Measurements from ENCODE around the gene NUP93.
"Not testable (repeated sequence)": the region's sequence is repeated elsewhere in the genome, so short reads cannot be mapped to it uniquely, and the experiment has no call there.

NUP93 gene

DNA sequence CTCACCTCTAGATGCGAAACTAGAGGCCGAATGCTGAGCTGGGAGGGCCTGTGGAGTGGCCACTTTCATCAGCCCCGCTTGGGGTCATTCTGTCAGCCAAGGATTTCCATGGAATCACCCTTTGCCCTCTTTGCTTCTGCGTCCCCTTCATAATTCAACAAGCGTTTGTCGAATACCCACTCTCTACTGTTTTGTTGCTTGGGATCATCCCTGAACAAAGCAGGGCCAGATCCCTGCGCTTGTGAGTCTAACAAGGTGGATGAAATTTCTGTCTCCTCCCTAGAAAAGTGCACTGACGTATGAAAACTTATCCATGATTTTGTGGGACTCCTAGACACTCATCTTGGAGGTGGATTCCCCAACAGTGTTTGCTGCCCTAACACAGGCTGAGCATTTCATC is 131.8 kb downstream of the NUP93 start:
- intact Hi-C loops (cut with DNase I) = loop anchor here (10.0 kb wide), 2 partner anchors 183 to 303 kb away; no protein-coding TSS in a partner anchor
- peak in 1 of 10 donors; percentile 20 for DNase-seq

GRCh38 chr16:56862776-56863175 is 132.8 kb downstream of the NUP93 start:
- intact Hi-C loops (cut with DNase I) = loop anchor here (10.0 kb wide), 2 partner anchors 182 to 302 kb away; no protein-coding TSS in a partner anchor
- peak in 1 of 10 donors; percentile 59 for DNase-seq

DNA sequence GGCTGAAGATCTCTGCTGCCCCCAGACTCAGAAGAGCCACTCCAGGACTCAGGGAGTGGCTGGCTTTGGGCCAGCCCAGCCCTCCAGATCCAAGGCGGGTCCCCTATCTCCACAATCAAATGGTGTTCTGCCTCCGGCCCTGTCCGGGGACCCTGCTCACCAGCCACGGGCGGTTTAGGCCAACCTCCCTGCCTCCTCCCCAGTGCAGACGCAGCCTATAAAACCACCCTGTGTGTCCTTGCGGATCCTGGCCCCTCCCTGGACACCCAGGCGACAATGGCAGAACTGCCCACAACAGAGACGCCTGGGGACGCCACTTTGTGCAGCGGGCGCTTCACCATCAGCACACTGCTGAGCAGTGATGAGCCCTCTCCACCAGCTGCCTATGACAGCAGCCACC is 135.0 kb downstream of the NUP93 start, which contains the start of gene SLC12A3:
TSS of gene SLC12A3 (plus strand) at position 248 of the 400 bp plus-strand sequence. CDS start at position 277, 29 bp downstream.
- DNase-seq = no peak
- intact Hi-C loops (cut with DNase I) = loop anchor here (5.0 to 10.0 kb wide), 3 partner anchors 87 to 300 kb away; no protein-coding TSS in a partner anchor

DNA sequence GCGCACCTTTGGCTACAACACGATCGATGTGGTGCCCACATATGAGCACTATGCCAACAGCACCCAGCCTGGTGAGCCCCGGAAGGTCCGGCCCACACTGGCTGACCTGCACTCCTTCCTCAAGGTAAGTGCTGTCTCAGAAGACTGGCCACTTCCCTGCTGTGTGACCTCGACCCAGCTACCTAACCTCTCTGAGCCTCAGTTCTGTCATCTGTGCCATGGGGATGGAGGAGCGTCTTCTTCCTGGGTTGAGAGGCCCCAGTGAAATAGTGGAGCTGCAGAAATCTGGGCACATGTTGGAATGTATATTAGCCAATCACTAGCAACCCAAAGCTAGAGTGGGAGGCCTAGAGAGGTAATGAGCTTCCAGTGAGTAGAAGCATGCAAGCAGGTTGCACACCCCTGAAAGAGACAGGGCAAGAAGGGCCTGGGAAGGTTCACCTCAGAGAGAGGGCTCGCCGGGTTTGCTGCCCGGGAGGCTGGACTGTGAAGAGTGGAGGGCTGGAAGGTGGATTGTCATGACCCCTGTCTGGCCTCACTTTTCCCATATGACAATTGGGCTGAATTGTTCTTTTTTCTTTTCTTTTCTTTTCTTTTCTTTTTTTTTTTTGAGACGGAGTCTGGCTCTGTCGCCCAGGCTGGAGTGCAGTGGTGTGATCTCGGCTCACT is 135.6 kb downstream of the NUP93 start:
- intact Hi-C loops (cut with DNase I) = loop anchor here (5.0 to 10.0 kb wide), 3 partner anchors 87 to 299 kb away; no protein-coding TSS in a partner anchor
- DNase-seq = no peak

DNA sequence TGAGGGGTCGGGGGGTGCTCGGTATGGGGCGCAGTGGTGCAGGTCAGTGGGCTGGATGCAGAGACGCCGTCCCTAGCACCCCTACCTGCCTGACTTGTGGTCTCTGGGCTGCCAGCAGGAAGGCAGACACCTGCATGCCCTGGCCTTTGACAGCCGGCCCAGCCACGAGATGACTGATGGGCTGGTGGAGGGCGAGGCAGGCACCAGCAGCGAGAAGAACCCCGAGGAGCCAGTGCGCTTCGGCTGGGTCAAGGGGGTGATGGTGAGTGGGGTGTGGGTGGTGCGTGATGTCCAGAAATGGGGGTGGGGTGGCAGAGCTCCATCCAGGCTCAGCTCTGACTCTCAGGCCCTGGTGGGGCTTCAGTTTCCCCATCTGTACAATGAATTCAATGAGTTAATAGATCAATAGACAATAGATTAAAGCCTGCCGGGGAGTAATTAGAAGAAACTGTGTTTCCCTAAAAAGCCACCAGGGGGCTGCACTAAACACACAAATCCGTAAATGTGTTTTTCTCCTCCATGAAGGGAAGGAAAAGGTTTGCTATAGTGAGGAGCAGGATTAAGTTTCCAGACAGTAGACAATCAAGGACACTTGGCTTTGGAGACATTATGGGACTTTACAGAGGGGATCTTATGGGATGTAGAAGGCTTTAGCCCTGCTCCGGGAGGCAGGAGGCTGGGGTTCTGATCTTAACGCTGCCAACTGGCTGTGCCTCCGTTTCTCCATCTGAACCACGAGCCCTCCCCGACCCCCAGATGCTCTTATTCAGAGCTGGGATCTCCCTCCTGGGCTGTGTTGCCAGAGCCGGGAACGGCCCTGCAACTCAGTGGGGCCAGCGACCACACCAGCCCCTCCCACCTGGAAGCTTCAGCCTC is 137.3 kb downstream of the NUP93 start:
- DNase-seq = peak in 3 of 10 donors; percentile 25 to 47 (median 35)
- intact Hi-C loops (cut with DNase I) = loop anchor here (5.0 to 10.0 kb wide), 3 partner anchors 85 to 298 kb away; no protein-coding TSS in a partner anchor

DNA sequence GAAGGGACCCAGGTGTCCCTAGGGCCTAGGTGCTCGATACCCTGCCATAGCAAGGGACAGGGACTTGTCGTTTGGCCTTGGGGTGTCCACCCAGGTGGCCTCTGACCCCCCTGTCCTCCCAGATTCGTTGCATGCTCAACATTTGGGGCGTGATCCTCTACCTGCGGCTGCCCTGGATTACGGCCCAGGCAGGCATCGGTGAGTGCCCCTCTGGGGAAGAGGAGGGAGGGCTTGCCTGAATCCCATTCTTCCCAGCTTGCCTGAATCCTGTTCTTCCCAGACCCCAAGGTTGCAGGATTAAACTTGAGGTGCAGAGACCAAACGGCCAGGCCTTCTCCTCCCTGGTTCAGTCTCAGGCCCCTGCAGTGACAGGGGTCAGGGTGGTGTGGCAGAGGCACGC is 138.2 kb downstream of the NUP93 start:
- intact Hi-C loops (cut with DNase I) = loop anchor here (5.0 to 10.0 kb wide), 3 partner anchors 84 to 297 kb away; no protein-coding TSS in a partner anchor
- DNase-seq = no peak

GRCh38 chr16:56868766-56869165 is 138.8 kb downstream of the NUP93 start:
- intact Hi-C loops (cut with DNase I) = loop anchor here (5.0 to 10.0 kb wide), 3 partner anchors 84 to 296 kb away; no protein-coding TSS in a partner anchor
- not testable (repeated sequence) for DNase-seq

GRCh38 chr16:56869513-56870275 is 139.8 kb downstream of the NUP93 start:
- DNase-seq = no peak
- intact Hi-C loops (cut with DNase I) = loop anchor here (5.0 to 10.0 kb wide), 3 partner anchors 83 to 295 kb away; no protein-coding TSS in a partner anchor

- no peak for DNase-seq
- intact Hi-C loops (cut with DNase I) = no loop called here
Measured at GRCh38 chr16:56870276-56870888, 140.5 kb downstream of the NUP93 start.

DNA sequence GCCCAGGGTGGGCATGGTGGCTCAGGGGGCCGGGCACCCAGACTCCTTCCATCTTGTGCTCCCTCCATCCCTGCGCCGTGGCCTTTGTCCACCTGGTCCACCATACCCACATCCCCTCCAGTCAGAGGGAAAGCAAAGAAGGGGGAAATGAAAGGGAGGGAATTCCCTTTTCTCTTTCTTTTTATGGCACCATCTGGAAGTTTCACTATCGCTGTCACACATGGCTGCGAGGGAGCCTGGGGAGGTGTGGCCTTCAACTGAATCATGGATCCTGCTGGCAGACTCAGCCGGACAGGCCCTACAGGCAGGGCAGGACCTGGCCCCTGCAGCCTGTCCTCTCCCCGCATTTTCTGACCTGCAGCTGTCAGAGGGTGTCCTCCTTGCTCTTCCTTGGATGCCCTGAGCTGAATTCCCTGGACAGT is 141.3 kb downstream of the NUP93 start:
- intact Hi-C loops (cut with DNase I) = no loop called here
- DNase-seq = no peak

- intact Hi-C loops (cut with DNase I) = no loop called here
- no peak for DNase-seq
Measured at GRCh38 chr16:56872863-56873391, 143.0 kb downstream of the NUP93 start.

GRCh38 chr16:56874800-56875199 is 144.9 kb downstream of the NUP93 start:
- no peak for DNase-seq
- intact Hi-C loops (cut with DNase I) = no loop called here

DNA sequence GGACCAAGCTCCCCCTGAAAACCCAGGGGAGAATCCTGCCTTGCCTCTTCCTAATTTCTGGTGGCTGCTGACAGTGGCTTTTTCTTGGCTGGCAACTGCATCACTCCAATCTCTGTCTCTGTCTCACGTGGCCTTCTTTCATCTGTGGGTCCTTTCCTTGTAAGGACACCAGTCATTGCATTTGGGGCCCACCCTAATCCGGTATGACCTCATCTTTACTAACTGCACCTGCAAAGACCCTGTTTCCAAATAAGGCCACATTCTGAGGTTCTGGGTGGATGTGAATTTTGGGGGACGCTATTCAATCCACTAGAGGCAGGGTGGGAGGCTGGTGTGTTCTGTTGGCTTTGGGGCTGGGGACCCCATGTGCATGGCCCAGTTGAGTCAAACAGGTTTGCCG is 146.1 kb downstream of the NUP93 start:
- intact Hi-C loops (cut with DNase I) = no loop called here

GRCh38 chr16:56877486-56878182 is 147.7 kb downstream of the NUP93 start:
- intact Hi-C loops (cut with DNase I) = no loop called here
- no peak for DNase-seq

More for the DNA sequence above, 146.1 kb downstream of the NUP93 start:
- DNase-seq = no peak

DNA sequence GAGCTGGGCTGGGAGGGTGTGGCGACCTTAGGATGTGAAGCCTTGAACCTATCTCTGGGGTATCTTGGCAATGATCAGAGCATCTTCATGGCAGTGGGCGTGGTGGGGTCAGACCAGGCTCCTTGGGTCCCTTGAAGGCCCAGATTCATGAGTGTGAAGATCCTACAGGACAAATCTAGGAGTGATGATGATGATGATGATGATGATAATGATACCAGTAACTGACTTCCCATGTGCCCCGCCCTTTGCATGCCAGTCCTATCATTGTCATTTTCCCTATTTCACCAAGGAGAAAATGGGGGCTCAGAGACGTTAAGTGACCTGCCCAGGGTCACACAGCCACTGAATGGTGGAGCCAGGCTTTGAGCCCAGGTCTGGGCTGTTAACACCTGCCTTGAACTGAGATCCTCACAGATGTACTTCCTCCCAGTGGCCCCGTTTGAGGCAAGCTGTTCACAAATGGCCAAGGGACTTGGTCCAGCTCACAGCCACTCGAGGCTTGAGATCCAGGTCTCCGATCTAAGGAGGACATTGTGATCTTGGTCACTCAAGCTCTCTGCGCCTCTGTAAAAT is 148.4 kb downstream of the NUP93 start:
- intact Hi-C loops (cut with DNase I) = no loop called here
- DNase-seq = no peak

DNA sequence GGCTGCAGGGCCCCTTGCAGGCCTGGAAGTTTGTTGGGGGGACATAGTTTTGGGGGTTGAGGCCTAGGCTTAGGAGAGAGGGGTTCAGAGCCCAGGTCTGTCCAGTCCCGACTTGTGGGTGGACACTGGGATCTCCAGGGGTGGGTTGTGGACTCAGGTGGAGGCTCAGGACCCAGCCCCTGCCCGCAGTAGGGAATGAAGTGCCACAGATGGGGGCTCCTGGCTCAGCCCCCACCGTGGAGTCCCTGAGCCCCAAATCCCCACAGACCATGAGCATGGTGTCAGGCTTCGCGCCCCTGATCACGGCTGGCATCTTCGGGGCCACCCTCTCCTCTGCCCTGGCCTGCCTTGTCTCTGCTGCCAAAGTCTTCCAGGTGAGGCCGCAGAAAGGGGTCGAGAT is 149.3 kb downstream of the NUP93 start:
- intact Hi-C loops (cut with DNase I) = no loop called here
- DNase-seq = no peak

DNA sequence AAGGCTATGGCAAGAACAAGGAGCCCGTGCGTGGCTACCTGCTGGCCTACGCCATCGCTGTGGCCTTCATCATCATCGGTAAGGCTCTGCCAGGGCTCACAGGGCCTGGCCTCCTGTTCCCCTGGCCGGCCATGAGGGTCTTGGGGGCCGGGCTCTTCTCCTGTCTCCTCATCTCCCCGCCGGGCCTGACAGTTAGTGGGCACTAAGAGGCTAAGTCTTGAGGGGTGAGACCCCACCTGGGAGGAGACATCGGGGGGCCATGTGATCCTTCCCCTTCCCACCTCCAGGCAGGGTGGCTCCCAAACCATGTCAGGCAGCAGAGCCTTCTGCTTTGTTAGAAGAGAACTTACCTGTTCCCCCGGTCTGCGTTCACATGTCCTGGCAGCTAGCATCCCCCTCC is 150.2 kb downstream of the NUP93 start:
- DNase-seq = no peak
- intact Hi-C loops (cut with DNase I) = no loop called here

- no peak for DNase-seq
- intact Hi-C loops (cut with DNase I) = no loop called here
Measured at GRCh38 chr16:56880685-56881084, 150.8 kb downstream of the NUP93 start.
